GOT3 (cell line): ENCODE results near the gene PIK3AP1.
"Not testable (repeated sequence)": the region's sequence is repeated elsewhere in the genome, so short reads cannot be mapped to it uniquely, and the experiment has no call there.

Experiments
- DNase-seq: peaks from one replicate; lab custom pipeline; 2025; ENCODE audit warnings: mixed read lengths; lab: John Stamatoyannopoulos, UW

The PIK3AP1 gene

GRCh38 chr10:96696845-96697425, 23.4 kb downstream of the PIK3AP1 start:
- no peak for DNase-seq

- DNase-seq: no peak
These were observed 24.2 kb downstream of the PIK3AP1 start for GRCh38 chr10:96695975-96696634.

GRCh38 chr10:96695366-96695765, 24.9 kb downstream of the PIK3AP1 start:
- DNase-seq: no peak

- DNase-seq: no peak
These were observed 26.9 kb downstream of the PIK3AP1 start for GRCh38 chr10:96693431-96693830.

- no peak for DNase-seq
These were observed 27.9 kb downstream of the PIK3AP1 start for GRCh38 chr10:96692427-96692826.

GRCh38 chr10:96691761-96692160, 28.6 kb downstream of the PIK3AP1 start:
- DNase-seq: no peak

GRCh38 chr10:96690755-96691730, 29.3 kb downstream of the PIK3AP1 start:
- no peak for DNase-seq

GRCh38 chr10:96688789-96689188, 31.5 kb downstream of the PIK3AP1 start:
- no peak for DNase-seq

GRCh38 chr10:96687317-96688012, 32.8 kb downstream of the PIK3AP1 start:
- no peak for DNase-seq

- no peak for DNase-seq
These were observed 33.8 kb downstream of the PIK3AP1 start for GRCh38 chr10:96686514-96686913.

GRCh38 chr10:96685306-96685705, 35.0 kb downstream of the PIK3AP1 start:
- no peak for DNase-seq

- DNase-seq: no peak
These were observed 35.5 kb downstream of the PIK3AP1 start for GRCh38 chr10:96684826-96685225.

GRCh38 chr10:96683710-96684109, 36.6 kb downstream of the PIK3AP1 start:
- no peak for DNase-seq

GRCh38 chr10:96683065-96683464, 37.2 kb downstream of the PIK3AP1 start:
- no peak for DNase-seq

GRCh38 chr10:96681524-96681923, 38.8 kb downstream of the PIK3AP1 start:
- no peak for DNase-seq

- DNase-seq: not testable (repeated sequence)
These were observed 39.9 kb downstream of the PIK3AP1 start for GRCh38 chr10:96680463-96680862.

GRCh38 chr10:96678725-96679124, 41.6 kb downstream of the PIK3AP1 start:
- DNase-seq: no peak

GRCh38 chr10:96676272-96677112, 43.8 kb downstream of the PIK3AP1 start:
- no peak for DNase-seq

GRCh38 chr10:96675846-96676245, 44.5 kb downstream of the PIK3AP1 start:
- no peak for DNase-seq

GRCh38 chr10:96673318-96674099, 46.8 kb downstream of the PIK3AP1 start:
- no peak for DNase-seq
